H1 (cell line): ENCODE results near the gene DEDD. TPM values are rescaled to one million over a fixed set of nuclear protein-coding genes. Genes with fewer than 3 reads are reported as not detected.

Experiments used
- CTCF ChIA-PET: fragments of 300-600 bp; sonication (Branson Sonifier 250); formaldehyde crosslinking; loops from one replicate; lab custom pipeline; 2021; ENCODE audit not compliant: partially characterized antibody; lab: Charles Lee
- POLR2A ChIA-PET: fragments of 300-600 bp; sonication (Branson Sonifier 250); formaldehyde crosslinking; loops from one replicate; lab custom pipeline; 2021; ENCODE audit warnings: inconsistent platforms; ENCODE audit not compliant: partially characterized antibody; lab: Charles Lee
- DNase-seq, 2 experiments: peaks; one replicate each; pipeline versions ENCODE4 v3.0.0 to v3.0.0-alpha.2; 2010 to 2022; ENCODE audit warnings: low spot score in 2 of 2, low read depth in 1 of 2, mixed read lengths in 1 of 2
- FAIRE-seq: peaks from 2 replicates; lab custom pipeline; 2011; peaks lifted over from hg19 to GRCh38; lab: Jason Lieb, UNC
- H2AFZ ChIP-seq: 2 replicates; pipeline ENCODE4 v1.8.1; 2012; ENCODE audit warnings: low read length, inconsistent platforms
- H2AK5ac ChIP-seq: 2 replicates; pipeline ENCODE4 v1.6.1; 2013; ENCODE audit warnings: low read depth, low read length
- H2BK120ac ChIP-seq: replicated peaks from 2 replicates; pipeline ENCODE3; 2013; ENCODE audit warnings: low read depth, low read length, inconsistent platforms
- H2BK12ac ChIP-seq: 2 replicates; pipeline ENCODE4 v1.6.1; 2013; ENCODE audit warnings: low read depth, low read length
- H2BK15ac ChIP-seq: 2 replicates; pipeline ENCODE4 v1.6.1; 2013; ENCODE audit warnings: low read length
- H2BK20ac ChIP-seq: 2 replicates; pipeline ENCODE4 v1.6.1; 2013; ENCODE audit warnings: low read length
- H2BK5ac ChIP-seq: 2 replicates; pipeline ENCODE4 v1.6.1; 2013; ENCODE audit warnings: low read depth, low read length
- H3K14ac ChIP-seq: 2 replicates; pipeline ENCODE4 v1.6.1; 2013; ENCODE audit warnings: inconsistent platforms; ENCODE audit not compliant: insufficient read length
- H3K18ac ChIP-seq: 2 replicates; pipeline ENCODE4 v1.6.1; 2013; ENCODE audit warnings: low read length; ENCODE audit errors: extremely low read depth
- H3K23ac ChIP-seq: 2 replicates; pipeline ENCODE4 v1.6.1; 2013; ENCODE audit warnings: inconsistent platforms; ENCODE audit not compliant: insufficient read length
- H3K23me2 ChIP-seq: 2 replicates; pipeline ENCODE4 v1.6.1; 2013; ENCODE audit warnings: low read depth, low read length
- H3K27ac ChIP-seq: 2 replicates; pipeline ENCODE4 v1.6.1; 2011; ENCODE audit warnings: low read depth, low read length, inconsistent platforms
- H3K27me3 ChIP-seq, 4 experiments: replicated peaks in 1 of 4; 1 replicate in 1 of 4; 2 replicates in 3 of 4; pipeline versions ENCODE4 v1.6.1 to v1.8.1; 2011 to 2013; ENCODE audit warnings: low read length in 3 of 4, mild to moderate bottlenecking in 3 of 4, inconsistent platforms in 2 of 4, mixed read lengths in 2 of 4, moderate library complexity in 1 of 4; ENCODE audit not compliant: control insufficient read depth in 3 of 4, insufficient read depth in 3 of 4; ENCODE audit errors: extremely low read depth in 1 of 4
- H3K36me3 ChIP-seq, 4 experiments: 2 replicates each; pipeline versions ENCODE4 v1.6.1 to v1.8.1; 2011 to 2013; ENCODE audit warnings: mild to moderate bottlenecking in 4 of 4, low read length in 3 of 4, moderate library complexity in 2 of 4, control low read depth in 1 of 4, inconsistent platforms in 1 of 4; ENCODE audit not compliant: insufficient read depth in 4 of 4, control insufficient read depth in 2 of 4
- H3K4ac ChIP-seq: replicated peaks from 2 replicates; pipeline ENCODE3; 2013; ENCODE audit warnings: low read length, low read depth, mixed read lengths, inconsistent platforms; ENCODE audit not compliant: insufficient read length
- H3K4me1 ChIP-seq, 4 experiments: replicated peaks in 1 of 4; 1 replicate in 1 of 4; 2 replicates in 3 of 4; pipeline versions ENCODE4 v1.6.1 to v1.8.1; 2011 to 2013; ENCODE audit warnings: low read length in 3 of 4, inconsistent platforms in 2 of 4, mixed read lengths in 1 of 4; ENCODE audit not compliant: insufficient read depth in 4 of 4, control insufficient read depth in 3 of 4
- H3K4me2 ChIP-seq, 2 experiments: 2 replicates each; pipeline versions ENCODE4 v1.6.1 to v1.8.1; 2011 to 2013; ENCODE audit warnings: low read depth in 2 of 2, low read length in 2 of 2, control low read depth in 1 of 2, inconsistent platforms in 1 of 2, mild to moderate bottlenecking in 1 of 2; ENCODE audit not compliant: insufficient read depth in 1 of 2
- H3K4me3 ChIP-seq, 4 experiments: fragments of 200-600, 300-600 bp in 1 of 4; sonication (generic), shearing (Covaris generic), sonication (Bioruptor Twin) in 1 of 4; 2 replicates each; pipeline versions ENCODE4 v1.5.1 to v1.8.1; 2011 to 2016; ENCODE audit warnings: low read length in 4 of 4, low read depth in 3 of 4, control low read depth in 2 of 4, inconsistent platforms in 2 of 4, mild to moderate bottlenecking in 2 of 4, mixed read lengths in 1 of 4, moderate library complexity in 1 of 4; ENCODE audit not compliant: insufficient read depth in 2 of 4; ENCODE audit errors: extremely low read depth in 1 of 4
- H3K56ac ChIP-seq: replicated peaks from 2 replicates; pipeline ENCODE3; 2013; ENCODE audit warnings: low read depth, mild to moderate bottlenecking, mixed read lengths, low read length, inconsistent platforms; ENCODE audit not compliant: insufficient read length
- H3K79me1 ChIP-seq: 2 replicates; pipeline ENCODE4 v1.6.1; 2013; ENCODE audit warnings: low read depth, low read length, control low read depth
- H3K79me2 ChIP-seq, 2 experiments: 2 replicates each; pipeline versions ENCODE4 v1.6.1 to v1.8.1; 2012 to 2013; ENCODE audit warnings: low read length in 2 of 2, mild to moderate bottlenecking in 2 of 2, inconsistent platforms in 1 of 2; ENCODE audit not compliant: insufficient read depth in 2 of 2, control insufficient read depth in 1 of 2
- H3K9ac ChIP-seq, 4 experiments: replicated peaks in 1 of 4; 1 replicate in 1 of 4; 2 replicates in 3 of 4; pipeline versions ENCODE4 v1.6.1 to v1.8.1; 2011 to 2013; ENCODE audit warnings: low read depth in 3 of 4, low read length in 3 of 4, control low read depth in 2 of 4, mild to moderate bottlenecking in 2 of 4, moderate library complexity in 2 of 4, inconsistent platforms in 1 of 4; ENCODE audit errors: extremely low read depth in 1 of 4
- H3K9me3 ChIP-seq, 2 experiments: 2 replicates each; pipeline versions ENCODE4 v1.6.1 to v1.8.1; 2012 to 2013; ENCODE audit warnings: mild to moderate bottlenecking in 2 of 2, moderate library complexity in 2 of 2, control low read depth in 1 of 2, inconsistent platforms in 1 of 2, low read depth in 1 of 2, low read length in 1 of 2, mixed read lengths in 1 of 2; ENCODE audit not compliant: insufficient read depth in 2 of 2
- H4K20me1 ChIP-seq, 2 experiments: replicated peaks in 1 of 2; 2 replicates each; pipeline versions ENCODE3 to v1.8.1; 2011 to 2013; ENCODE audit warnings: inconsistent platforms in 2 of 2, low read length in 2 of 2, mild to moderate bottlenecking in 1 of 2; ENCODE audit not compliant: insufficient read depth in 2 of 2, control insufficient read depth in 1 of 2
- H4K5ac ChIP-seq: 2 replicates; pipeline ENCODE4 v1.6.1; 2013; ENCODE audit warnings: low read length, low read depth, mixed read lengths, inconsistent platforms; ENCODE audit not compliant: insufficient read length
- H4K8ac ChIP-seq: 2 replicates; pipeline ENCODE4 v1.8.0; 2013; ENCODE audit warnings: mild to moderate bottlenecking, moderate library complexity, low read length, inconsistent platforms; ENCODE audit not compliant: insufficient read depth; ENCODE audit errors: extremely low read depth
- H4K91ac ChIP-seq: replicated peaks from 2 replicates; pipeline ENCODE3; 2013; ENCODE audit warnings: low read length, mixed read lengths, inconsistent platforms; ENCODE audit not compliant: insufficient read length
- BRCA1 ChIP-seq: IDR thresholded peaks from 2 replicates; pipeline ENCODE4 v1.6.1; 2012; ENCODE audit warnings: low read depth, low read length, improper control_type of control experiment
- GABPA ChIP-seq: IDR thresholded peaks from 2 replicates; pipeline ENCODE4 v1.6.1; 2011; ENCODE audit warnings: mild to moderate bottlenecking, low read length, moderate library complexity, borderline replicate concordance; ENCODE audit not compliant: insufficient read depth
- POLR2A ChIP-seq, 2 experiments: IDR thresholded peaks; 1 replicate in 1 of 2; 2 replicates in 1 of 2; pipeline ENCODE4 v1.6.1; 2011; ENCODE audit warnings: low read depth in 2 of 2, low read length in 2 of 2, mild to moderate bottlenecking in 2 of 2; ENCODE audit errors: control extremely low read depth in 1 of 2
- RBBP5 ChIP-seq: IDR thresholded peaks from 2 replicates; pipeline ENCODE4 v1.7.1; 2012; ENCODE audit warnings: low read depth, mild to moderate bottlenecking, inconsistent platforms, low read length, moderate library complexity, borderline replicate concordance
- SIN3A ChIP-seq, 2 experiments: IDR thresholded peaks in 1 of 2; conservative IDR thresholded peaks in 1 of 2; 2 replicates each; pipeline ENCODE4 v1.6.1; 2011 to 2012; ENCODE audit warnings: low read length in 2 of 2, improper control_type of control experiment in 1 of 2, low read depth in 1 of 2, mild to moderate bottlenecking in 1 of 2
- TAF7 ChIP-seq: optimal IDR thresholded peaks from 2 replicates; pipeline ENCODE3; 2011; ENCODE audit warnings: low read depth, mild to moderate bottlenecking, inconsistent platforms, low read length, moderate library complexity, borderline replicate concordance
- WGBS, 2 experiments: shearing (Covaris generic) in 1 of 2; methylation state at CpG; one replicate each; pipeline versions ENCODE4 v1.1.6 to v1.1.7; 2013 to 2015; ENCODE audit warnings: low lambda C conversion rate in 2 of 2, mixed read lengths in 2 of 2, inconsistent platforms in 1 of 2, low coverage in 1 of 2, missing lambda C conversion rate in 1 of 2; ENCODE audit not compliant: insufficient replicate concordance in 2 of 2, insufficient coverage in 1 of 2, insufficient read length in 1 of 2; ENCODE audit errors: extremely low coverage in 1 of 2, missing lambda C conversion rate in 1 of 2; 5-methylcytosine and 5-hydroxymethylcytosine counted together
- polyA plus RNA-seq, 7 experiments: library from polyadenylated mRNA; depleted of rRNA in 3 of 7; stranded (reverse) in 5 of 7; unstranded in 2 of 7; fragments of >200 nt in 5 of 7; fragments of 200-250 nt in 2 of 7; gene quantifications; 1 replicate in 5 of 7; 2 replicates in 1 of 7; 4 replicates in 1 of 7; pipeline versions ENCODE4 v1.2.1 to v1.2.3, GENCODE V29; 2011 to 2013; ENCODE audit warnings: missing spikeins in 2 of 7, mixed read lengths in 2 of 7
- total RNA-seq: library from RNA; stranded (reverse); fragmentation: NEBNext Ultra II Directional; extraction: Animal tissue kit (Norgen Biotek cat#: 25700); gene quantifications from 2 replicates; pipeline ENCODE4 v1.2.1, GENCODE V29; 2021

The DEDD gene
- total and polyA plus RNA-seq, 2 of the 8 experiments (the other 6 are each of a cell fraction or from before 2014, with no cell fraction given): 42.6 to 55.9 TPM

DNA sequence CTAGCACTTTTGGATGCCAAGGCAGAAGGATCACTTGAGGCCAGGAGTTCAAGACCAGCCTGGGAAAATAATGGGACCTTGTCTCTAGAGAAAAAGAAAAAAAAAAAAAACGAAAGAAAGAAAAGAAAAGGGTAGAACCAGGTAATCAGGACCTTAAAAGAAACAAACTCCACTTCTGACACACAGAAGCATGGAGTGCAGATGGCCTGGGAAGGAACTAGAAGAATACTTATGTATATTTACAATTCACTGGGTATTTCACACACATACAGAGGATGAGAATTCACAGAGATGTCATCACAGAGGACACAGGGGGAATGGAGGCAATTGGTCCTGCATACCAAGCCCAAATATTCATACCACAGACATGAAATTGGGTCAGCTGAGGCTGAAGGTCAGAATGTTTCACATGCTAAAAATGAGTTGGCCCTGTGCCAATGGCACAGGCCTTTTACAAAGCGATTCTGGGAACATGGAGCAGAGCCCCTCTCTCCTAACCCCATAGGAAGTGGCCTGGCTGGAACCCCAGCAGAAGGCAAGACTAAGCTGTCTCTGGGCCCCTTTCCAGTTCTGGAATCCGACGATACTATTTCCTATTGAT, 40.4 kb upstream of the DEDD start:
- H3K23ac ChIP-seq: no peak overlapping the region
- H3K27me3 ChIP-seq: no peaks in the 10 kb centered on the region
- no peak overlapping the region for H3K27ac ChIP-seq
- peaks cover 13 to 43% (median 35%) of the 10 kb centered on the region in 4 experiments for H3K36me3 ChIP-seq
- POLR2A ChIA-PET: no interaction called here
- no peak overlapping the region for H2BK120ac ChIP-seq
- H3K56ac ChIP-seq: no peak overlapping the region
- FAIRE-seq (no peak), DNase-seq (no peak)
- H2BK15ac ChIP-seq: no peak overlapping the region
- TF ChIP-seq RBBP5 (no peak), GABPA (no peak), TAF7 (no peak), BRCA1 (no peak), SIN3A (conservative IDR thresholded peaks at IDR 0.05 in 1 of 2, IDR thresholded peaks at IDR 0.05 in 1 of 2; ENCODE audit: low read depth in 1 of 2, low read length in 2 of 2) (no peak), POLR2A (IDR thresholded peaks at IDR 0.05; ENCODE audit: control extremely low read depth in 1 of 2, low read depth in 2 of 2, low read length in 2 of 2) (no peak)
- H3K4me1 ChIP-seq: peaks cover 0 to 9% (median under 1%) of the 10 kb centered on the region in 4 experiments; a peak in 2 of 7 replicates
- H3K14ac ChIP-seq: no peak overlapping the region
- no peak overlapping the region for H2BK12ac ChIP-seq
- H2AFZ ChIP-seq: no peak overlapping the region
- H3K4me3 ChIP-seq: no peak overlapping the region
- no peak overlapping the region for H2BK5ac ChIP-seq
- no peak overlapping the region for H2AK5ac ChIP-seq
- no peak overlapping the region for H3K18ac ChIP-seq
- H4K20me1 ChIP-seq: peaks cover 0 to 6% of the 10 kb centered on the region in 2 experiments
- H3K9me3 ChIP-seq: no peaks in the 10 kb centered on the region
- no peak overlapping the region for H4K91ac ChIP-seq
- no peak overlapping the region for H2BK20ac ChIP-seq
- peaks cover 2% of the 10 kb centered on the region; the same call in 1 of the 2 replicates for H3K23me2 ChIP-seq
- H3K79me1 ChIP-seq: peaks cover 4% of the 10 kb centered on the region
- H4K8ac ChIP-seq: no peak overlapping the region
- CTCF ChIA-PET: interaction anchor here (0.6 to 1.2 kb wide), 4 partner anchors 21 to 76 kb away, joined by 3 to 6 read pairs (median 4); no protein-coding TSS in a partner anchor
- H3K4me2 ChIP-seq: no peak overlapping the region
- 71% methylated on average over 4 of the region's 4 CpGs; no CpG with 5 or more reads in 1 of the 2 experiments for WGBS, 2 experiments
- peaks cover 0 to 4% of the 10 kb centered on the region in 2 experiments; a peak in 1 of 4 replicates for H3K79me2 ChIP-seq
- H3K4ac ChIP-seq: no peak overlapping the region
- H3K9ac ChIP-seq: no peak overlapping the region
- no peak overlapping the region for H4K5ac ChIP-seq
